ENCODE data around the gene IL17C. TPM values are rescaled to one million over a fixed set of nuclear protein-coding genes. Genes with fewer than 3 reads are reported as not detected.

IL17C gene, protein sequence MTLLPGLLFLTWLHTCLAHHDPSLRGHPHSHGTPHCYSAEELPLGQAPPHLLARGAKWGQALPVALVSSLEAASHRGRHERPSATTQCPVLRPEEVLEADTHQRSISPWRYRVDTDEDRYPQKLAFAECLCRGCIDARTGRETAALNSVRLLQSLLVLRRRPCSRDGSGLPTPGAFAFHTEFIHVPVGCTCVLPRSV
- not detected in 2 replicates for total RNA-seq (2014; rRNA removed; shearing (Covaris generic))

DNA sequence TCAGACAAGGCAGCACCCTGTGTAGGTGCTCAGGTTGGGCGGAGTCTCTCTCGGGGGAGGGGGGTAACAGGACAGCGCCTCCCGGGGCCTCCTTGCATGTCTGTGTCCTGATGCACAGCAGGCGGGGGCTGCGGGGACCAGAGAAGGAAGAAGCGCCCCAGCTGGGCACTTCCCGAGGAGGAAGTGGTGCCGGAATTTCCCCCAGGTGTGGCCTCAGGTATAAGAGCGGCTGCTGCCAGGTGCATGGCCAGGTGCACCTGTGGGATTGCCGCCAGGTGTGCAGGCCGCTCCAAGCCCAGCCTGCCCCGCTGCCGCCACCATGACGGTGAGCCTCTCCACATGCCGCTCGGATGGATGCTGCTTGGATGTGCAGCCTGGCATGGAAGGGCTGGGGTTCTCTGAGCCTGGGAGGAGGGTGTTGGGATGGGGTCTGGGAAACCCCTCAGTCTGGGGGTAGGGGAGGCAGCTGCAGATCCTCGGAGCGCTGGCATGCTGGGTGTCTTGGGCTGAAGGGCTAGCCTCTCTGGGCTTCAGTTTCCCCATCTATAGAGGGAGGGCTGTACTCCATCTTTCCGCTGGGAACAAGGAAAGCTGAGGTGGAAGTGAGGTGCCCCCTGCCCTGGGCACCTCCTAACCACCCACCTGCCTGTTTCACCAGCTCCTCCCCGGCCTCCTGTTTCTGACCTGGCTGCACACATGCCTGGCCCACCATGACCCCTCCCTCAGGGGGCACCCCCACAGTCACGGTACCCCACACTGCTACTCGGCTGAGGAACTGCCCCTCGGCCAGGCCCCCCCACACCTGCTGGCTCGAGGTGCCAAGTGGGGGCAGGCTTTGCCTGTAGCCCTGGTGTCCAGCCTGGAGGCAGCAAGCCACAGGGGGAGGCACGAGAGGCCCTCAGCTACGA, at the start of gene IL17C:
Gene IL17C (plus strand): TSS at position 250 of the 908 bp plus-strand sequence. CDS start 70 bp downstream, at position 320.
- no peak for DNase-seq (ENCODE audit: low read depth)

DNA sequence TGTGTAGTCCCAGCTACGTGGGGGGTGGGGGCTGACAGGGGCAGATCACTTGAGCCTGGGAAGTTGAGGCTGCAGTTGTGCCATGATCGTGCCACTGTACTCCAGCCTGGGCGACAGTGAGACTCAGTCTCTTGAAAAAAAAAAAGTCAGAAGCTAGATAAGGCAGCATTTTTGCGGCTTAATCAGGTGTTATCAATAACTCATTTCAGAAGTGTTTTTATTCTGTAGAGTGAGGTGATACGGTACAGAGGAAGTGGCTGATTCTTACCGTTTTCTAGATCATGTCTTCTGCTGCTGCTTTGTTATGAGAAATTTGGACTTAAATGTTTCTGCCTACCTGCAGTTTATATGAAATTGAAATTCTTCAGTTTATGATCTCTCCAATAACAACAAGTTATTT, 49.6 kb upstream of the IL17C start:
- no peak for DNase-seq (ENCODE audit: low read depth)

DNA sequence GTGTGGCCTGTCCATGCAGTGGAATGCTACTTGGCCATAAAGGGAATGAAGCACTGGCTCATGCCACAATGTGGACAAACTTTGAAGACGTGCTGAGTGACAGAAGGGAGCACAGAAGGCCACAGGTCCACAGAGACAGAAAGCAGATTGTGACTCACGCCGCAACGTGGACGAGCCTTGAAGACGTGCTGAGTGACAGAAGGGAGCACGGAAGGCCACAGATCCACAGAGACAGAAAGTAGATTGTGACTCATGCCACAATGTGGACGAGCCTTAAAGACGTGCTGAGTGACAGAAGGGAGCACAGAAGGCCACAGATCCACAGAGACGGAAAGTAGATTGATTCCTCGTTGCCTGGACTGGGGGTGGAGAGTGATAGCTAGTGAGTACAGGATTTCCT, 48.9 kb upstream of the IL17C start:
- no peak for DNase-seq (ENCODE audit: low read depth)

DNA sequence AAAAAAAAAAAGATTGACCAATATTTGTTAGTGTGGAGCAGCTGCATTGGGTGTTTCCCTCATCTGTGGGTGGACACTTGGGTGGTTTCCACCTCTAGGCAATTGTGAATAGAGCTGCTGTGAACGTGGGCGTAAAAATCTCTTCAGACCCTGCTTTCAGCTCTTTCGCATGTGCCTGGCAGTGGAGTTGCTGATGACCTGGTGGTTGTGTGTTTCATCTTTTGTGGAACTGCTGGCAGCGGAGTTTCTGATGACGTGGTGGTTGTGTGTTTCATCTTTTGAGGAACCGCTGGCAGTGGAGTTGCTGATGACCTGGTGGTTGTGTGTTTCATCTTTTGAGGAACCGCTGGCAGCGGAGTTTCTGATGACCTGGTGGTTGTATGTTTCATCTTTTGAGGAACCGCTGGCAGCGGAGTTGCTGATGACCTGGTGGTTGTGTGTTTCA, 46.8 kb upstream of the IL17C start:
- no peak for DNase-seq (ENCODE audit: low read depth)

DNA sequence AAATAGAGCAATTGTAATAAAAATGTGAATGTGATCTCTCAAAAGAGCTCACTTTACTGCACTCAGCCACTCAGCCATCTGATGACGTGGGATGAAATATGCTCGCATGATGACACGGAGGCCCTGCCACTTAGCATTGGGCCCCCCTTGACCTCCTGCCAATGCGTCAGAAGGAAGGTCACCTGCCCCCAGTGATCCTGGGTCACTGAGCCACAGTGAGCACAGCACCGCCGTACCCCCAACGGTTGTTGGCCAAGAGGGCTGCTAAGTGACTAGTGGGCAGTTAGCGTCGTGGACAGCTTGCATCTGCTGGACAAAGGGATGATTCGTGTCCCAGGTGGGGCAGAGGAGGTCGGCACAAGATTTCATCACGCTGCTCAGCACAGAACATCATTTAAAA, 45.3 kb upstream of the IL17C start:
- DNase-seq (ENCODE audit: low read depth), result no peak

DNA sequence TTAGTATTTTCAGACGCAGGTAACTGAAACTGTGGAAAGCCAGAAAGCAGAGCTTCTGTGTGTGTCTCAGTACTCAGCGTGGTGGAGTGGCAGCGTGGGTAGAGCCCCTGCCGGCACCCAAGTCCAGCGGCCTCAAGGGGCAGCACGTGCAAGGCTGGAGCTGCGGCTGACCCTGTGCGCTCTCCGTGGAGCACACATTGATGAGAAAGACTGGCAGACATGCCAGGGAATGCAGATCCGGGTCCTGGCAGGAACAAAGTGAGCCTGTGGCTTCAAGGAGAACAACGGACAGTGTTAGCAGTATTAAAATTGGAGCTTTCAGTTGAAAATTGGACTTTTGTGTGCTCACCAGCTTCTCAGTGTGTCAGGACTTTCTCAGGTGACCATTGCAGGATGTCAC, 44.9 kb upstream of the IL17C start:
- no peak for DNase-seq (ENCODE audit: low read depth)

DNA sequence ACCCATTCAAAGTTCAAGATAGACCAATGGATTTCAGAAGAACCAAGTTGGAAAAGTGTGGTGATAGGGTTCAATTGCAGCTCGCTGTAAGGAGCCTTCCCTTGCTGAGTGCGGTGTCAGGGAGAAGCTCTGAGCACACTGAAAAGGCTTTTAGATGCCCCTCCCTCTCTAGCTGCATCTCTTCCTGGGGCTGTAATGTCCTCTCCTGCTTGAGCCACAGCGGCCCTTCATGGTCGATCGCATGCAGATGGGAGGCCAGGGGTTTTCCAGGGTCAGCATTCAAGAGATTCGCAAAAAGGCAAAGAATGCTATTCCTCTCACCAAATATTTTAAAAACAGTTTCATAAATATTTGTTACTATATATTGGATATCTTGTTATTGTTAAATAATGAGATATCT, 44.5 kb upstream of the IL17C start:
- DNase-seq (ENCODE audit: low read depth), result no peak

DNA sequence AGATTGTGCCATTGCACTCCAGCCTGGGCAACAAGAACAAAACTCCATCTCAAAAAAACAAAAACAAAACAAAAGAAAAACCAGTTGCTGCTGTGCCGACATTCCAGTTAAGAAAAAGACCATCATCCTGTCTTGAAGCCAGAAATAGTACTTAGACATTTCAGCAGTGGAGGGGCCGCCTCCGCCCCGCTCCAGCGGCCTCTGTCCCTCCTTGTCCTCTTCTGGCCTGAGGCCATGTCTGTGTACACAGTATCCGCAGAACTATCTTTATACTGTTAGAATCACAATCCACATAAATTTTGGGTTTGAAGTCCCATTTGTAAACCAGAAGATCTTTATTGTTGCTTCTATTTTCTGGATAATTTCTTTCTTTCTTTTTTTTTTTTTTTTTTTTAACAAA, 43.3 kb upstream of the IL17C start:
- no peak for DNase-seq (ENCODE audit: low read depth)

DNA sequence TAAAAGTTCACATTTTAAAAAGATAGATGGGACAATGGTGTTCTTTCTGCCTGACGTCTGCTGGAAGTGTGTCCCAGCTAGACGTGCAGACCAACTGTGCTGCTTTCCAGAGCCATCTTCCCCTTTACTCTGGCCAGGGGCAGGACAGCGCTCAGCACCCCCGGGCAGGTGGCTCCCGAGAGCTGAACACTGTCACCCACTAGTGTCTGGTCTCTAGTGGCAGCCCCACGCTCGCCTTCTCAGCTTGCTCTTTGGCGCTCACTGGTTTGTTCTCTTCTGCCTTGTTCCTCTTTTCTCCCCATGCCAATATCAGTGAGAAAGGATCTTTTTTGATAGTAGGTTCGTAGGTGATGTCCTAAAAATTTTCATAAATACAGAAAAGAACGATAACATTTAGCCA, 42.5 kb upstream of the IL17C start:
- DNase-seq (ENCODE audit: low read depth), result no peak

DNA sequence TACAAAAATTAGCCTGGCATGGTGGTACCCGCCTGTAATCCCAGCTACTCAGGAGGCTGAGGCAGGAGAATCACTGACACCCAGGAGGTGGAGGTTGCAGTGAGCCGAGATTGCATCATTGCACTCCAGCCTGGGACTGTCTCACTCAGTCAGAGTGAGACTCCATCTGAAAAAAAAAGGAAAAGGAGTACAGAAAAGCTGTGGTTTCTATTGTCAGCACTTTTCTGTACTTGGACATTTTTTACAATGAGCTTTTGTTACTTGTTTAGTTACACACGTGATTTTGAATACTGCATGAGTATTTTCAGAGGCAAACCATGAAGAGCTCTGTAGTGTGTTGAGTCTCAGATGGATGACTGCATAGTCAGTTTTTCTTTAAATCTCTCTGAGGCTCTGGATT, 41.9 kb upstream of the IL17C start:
- DNase-seq (ENCODE audit: low read depth), result no peak

DNA sequence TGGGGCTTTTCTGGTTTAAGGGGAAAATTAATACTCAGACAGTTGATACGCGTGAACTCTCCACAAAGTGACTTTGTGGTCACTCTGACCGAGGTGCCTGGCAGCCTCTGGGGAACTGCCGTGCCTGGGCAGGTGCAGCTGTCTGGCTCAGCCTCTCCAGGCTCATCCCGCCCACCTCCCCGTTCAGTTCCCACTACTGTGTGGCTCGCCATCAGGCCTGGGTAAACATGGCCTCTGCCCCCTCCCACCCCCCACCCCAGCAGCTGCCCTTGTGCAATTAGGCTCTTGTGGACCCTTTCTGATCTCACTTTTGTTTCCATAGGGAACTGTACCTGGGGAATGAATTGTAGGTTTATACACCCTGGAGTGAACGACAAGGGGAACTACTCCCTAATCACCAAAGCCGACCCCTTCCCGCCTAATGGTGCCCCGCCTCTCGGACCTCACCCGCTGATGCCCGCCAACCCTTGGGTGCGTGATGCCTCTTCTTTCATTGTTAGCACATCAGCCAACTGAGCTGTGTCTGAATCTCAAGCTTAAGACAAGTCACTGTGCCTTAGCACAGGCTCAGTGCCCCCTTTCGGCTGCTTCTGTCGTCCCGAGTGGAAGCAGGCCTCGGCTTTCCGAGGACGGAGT, 40.4 kb upstream of the IL17C start:
- DNase-seq (ENCODE audit: low read depth), result no peak

DNA sequence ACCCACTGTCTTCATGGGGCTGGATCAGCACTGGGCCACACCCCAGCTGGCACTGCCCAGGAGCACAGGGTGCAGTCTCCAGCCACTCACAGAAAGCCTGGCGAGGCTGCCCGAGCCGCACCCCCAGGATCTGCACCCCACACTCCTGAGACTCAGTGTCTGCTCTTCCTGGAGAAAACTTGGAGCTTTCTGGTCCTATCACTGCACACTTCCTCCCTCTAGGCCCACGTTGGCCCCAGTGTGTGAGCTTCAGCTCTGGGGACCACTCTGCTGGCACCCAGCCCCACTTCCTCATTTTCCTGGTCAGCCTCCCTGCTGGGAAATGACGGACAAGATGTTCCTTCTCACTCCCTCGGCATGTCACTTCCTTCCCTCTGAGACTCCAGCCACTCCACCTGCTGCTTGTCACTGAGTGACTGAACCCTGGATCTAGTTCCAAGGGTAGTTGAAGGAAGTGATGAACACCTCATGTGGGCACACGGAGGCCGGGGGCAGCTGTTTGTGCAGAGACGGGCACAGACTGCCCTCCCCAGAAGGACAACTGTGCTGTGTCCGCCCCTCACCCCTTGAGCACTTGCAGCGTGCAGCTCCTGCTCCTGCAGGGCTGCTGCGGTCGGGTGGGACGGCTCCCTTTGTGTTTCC, 39.2 kb upstream of the IL17C start:
- DNase-seq (ENCODE audit: low read depth), result no peak

DNA sequence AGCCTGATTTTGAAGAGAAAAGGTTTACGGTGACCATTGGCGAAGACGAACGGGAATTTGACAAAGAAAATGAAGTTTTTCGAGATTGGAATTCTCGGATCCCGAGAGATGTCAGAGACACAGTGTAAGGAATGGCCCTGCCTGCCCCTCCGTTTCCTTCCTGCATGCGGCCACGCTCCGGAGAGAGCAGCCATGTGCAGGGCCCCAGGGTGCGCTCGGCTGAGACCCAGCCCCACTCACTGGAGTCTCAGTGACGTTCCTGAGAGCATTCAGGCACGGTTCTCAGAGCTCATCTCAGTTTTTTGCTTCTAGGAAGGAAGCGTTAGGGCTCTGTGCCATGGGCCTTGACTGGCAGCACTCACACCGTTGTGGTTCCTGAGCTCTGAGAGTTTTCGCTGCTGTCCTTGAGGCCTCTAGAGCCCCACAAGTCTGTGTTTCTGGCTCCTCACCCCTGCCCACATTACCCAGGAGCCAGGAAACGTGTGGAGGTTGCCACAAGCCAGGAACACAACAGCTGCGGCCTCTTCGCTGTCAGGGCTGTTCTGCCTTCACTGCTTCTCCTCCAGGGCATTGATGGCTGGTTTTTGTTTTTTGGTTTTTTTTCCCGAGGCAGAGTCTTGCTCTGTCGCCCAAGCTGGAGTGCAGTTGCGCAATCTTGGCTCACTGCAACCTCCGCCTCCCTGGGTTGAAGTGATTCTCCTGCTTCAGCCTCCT, 38.4 kb upstream of the IL17C start:
- no peak for DNase-seq (ENCODE audit: low read depth)

DNA sequence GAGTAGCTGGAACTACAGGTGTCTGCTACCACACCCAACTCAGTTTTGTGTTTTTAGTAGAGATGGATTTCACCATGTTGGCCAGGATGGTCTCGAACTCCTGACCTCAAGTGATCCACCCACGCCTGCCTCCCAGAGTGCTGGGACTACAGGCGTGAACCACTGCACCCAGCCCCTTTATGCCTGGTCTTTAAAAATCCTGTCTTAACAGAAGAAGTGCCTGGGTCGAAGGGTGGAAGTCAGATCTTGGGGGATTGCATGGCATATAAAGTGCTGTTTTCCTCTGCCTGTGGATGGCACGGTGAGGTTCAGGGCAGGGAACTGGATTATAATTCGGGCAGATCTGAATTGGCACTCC, 37.9 kb upstream of the IL17C start:
- no peak for DNase-seq (ENCODE audit: low read depth)

DNA sequence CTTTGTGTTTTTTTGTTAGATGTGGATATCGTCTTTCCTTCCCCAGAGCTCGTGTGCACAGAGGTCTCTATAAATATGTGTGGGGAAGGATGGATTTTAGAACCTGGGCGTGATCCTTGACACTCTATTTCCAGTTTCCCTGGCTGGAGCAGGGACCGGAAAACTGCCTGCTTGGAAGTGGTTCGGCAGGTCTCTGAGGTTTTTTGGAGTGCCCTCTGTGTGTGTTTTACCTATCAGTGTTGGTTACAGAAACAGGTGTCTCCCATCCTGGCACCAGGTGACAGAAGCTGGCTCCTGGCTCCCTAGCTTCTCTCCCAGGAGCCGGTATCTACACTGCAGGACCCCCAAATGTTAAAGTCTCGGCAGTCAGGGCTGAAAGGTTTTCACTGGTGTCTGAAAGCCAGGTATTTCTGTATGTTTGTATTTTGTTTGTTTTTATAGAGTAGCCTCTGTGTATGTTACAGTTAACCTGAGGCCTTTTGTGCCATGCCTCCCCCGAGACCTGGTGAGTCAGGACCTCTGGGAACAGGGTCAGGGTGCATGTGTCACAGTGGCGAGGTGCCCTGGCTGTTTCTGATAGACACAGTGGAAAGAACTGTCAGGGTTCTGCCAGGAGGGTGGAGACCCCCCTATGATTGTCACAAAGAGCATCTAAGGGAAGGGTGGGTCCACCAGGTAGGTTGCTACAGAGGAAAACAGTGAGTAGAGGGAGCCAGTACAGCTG, 36.9 kb upstream of the IL17C start:
- DNase-seq (ENCODE audit: low read depth), result no peak

DNA sequence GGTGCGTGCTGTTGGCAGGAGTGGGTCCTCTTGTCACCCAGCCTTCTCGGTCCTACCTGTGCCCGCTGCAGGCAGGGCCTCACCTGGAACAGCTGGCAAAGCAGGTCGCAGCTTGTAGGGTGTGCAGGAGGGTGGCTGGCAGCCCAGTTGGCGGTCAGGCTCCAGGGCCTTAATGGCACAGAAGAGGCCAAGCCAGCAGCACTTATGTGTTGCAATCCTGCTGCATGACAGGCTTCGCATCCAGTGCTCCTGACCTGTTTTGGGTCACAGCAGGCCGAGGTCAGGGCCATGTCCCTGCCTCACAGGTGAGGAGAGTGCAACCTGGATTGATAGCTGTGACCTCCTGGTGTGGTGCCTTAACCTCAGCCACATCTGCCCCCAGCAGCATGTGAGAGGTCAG, 36.3 kb upstream of the IL17C start:
- no peak for DNase-seq (ENCODE audit: low read depth)

DNA sequence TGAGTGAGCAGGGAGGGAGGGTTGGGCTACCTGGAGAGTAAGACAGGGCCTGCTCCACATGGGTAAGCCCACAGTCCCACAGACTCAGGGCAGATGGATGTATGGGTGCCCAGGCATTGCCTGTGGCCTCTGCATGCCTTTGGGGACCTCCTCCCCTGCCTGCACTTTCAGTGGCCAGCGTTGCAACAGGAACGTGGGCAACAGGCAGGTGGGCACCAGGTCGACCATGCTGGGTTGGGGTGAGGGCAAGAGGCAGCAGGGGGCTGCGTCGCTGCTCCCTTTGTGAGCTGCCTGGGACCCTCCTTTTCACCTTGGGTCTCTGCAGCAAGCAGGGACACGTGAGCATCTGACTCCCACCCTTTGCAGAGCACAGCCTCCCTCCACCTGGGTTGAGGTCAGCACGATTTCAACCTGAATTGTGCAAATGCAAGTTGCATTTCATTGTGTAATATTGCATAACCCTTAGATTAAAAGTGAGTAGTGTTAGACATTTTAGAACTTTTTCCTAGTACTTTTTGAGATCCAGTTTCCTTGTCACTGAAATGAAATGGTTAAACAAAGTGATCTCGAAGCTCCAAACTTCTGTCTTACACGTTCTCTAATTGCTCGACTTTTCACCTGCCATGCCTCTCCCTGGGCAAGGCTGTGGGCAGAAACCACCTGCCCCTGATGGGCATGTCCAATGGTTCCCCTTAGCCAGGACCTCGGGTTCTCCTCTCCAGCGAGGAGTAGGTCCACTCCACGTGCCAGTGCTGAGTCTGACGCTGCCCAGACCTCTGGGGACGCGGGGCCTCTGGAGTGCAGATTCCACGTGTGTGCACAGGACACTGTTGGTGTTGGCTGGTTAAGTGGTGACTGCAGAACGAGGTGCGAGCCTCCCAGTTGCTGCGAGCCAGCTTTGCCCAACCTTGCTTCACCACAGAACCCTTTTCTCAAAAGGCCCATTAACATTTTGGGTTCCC, 32.9 kb upstream of the IL17C start:
- DNase-seq (ENCODE audit: low read depth), result no peak

DNA sequence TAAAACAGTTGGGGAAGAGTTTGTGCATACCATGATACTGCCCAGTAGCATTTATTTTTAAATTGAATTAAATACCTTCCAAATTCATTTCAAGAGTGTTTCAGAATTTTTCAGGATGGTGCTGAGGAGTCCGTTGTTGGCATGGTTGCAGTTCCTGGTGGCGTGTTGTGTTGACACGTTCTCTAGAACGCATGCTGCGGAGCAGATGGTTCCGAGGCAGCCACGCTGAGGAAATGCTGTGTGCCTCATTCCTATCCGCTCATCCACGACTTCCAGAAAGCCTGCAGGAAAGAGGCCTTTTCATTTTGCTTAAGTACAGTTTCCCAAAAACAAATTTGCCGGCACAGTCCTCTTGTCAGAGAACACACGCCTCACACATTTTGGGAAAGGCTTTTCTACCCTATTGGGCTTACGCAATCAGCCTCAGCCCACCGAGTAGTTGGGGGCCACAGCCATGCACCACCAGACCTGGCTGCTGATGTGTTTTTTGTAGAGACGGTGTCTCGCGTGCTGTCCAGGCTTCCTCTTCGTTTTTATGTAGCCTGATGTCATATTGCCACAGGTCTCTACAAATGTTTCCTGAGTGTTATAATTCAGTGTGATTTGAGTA, 32.1 kb upstream of the IL17C start:
- DNase-seq (ENCODE audit: low read depth), result no peak

DNA sequence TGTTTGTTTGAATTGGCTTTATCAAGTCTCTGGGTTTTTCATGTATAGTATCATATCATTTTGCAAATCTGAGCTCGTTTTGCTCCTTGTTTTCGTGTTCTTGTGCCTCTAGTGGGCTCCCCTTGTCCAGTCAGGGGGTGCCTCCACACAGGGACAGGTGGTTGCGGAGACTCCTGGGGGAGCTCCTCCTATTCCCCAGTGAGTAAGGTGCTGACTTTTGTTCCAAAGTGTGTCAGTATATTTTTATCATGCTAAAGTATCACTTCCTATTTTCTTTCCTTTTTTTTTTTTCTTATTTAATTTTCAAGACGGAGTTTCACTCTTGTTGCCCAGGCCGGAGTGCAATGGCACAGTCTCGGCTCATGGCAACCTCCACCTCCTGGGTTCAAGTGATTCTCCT, 30.3 kb upstream of the IL17C start:
- DNase-seq (ENCODE audit: low read depth), result no peak

Data from Daoy (cell line).